A549 (cell line): Measurements from ENCODE around the gene ZNF580.

ENCODE experiments used
- BCL3 ChIP-seq: fragments of >200 bp; sonication (Bioruptor Twin); formaldehyde crosslinking; IDR thresholded peaks from 3 replicates; pipeline ENCODE4 v1.6.1; 2016
- CTCF ChIP-seq: fragments of >200 bp; sonication (Bioruptor Twin); formaldehyde crosslinking; IDR thresholded peaks from 3 replicates; pipeline ENCODE4 v1.5.1; 2016
- KDM1A ChIP-seq: fragments of 200-600 bp; sonication (generic); IDR thresholded peaks from 2 replicates; pipeline ENCODE4 v1.6.1; 2016; ENCODE audit warnings: low read depth, mild to moderate bottlenecking
- KDM5A ChIP-seq: fragments of 200-600 bp; sonication (generic); IDR thresholded peaks from 2 replicates; pipeline ENCODE4 v1.6.1; 2016; ENCODE audit warnings: antibody characterized with exemption, mild to moderate bottlenecking
- POLR2A ChIP-seq: IDR thresholded peaks from 2 replicates; pipeline ENCODE4 v1.6.1; 2012; ENCODE audit warnings: mild to moderate bottlenecking, low read length
- RARB ChIP-seq: fragments of 250-450 bp; sonication (Bioruptor Pico); IDR thresholded peaks from 2 replicates; pipeline ENCODE4 v1.8.0; 2021; ENCODE audit warnings: mild to moderate bottlenecking, moderate library complexity
- REST ChIP-seq: fragments of 200-600 bp; sonication (generic); IDR thresholded peaks from 2 replicates; pipeline ENCODE4 v1.6.1; 2016; ENCODE audit warnings: antibody characterized with exemption, mild to moderate bottlenecking, moderate library complexity

GRCh38 chr19:55676383-55676782 is 35.6 kb downstream of the ZNF580 start:
- TF ChIP-seq POLR2A (no peak), REST (no peak), KDM5A (no peak), RARB (CRISPR knock-in tag) (no peak), BCL3 (no peak), CTCF (no peak), KDM1A (no peak)
